Stimulated activated CD4-positive, alpha-beta T cell treated with anti-CD3 and anti-CD28 coated beads, Interleukin-2, amount 100 ng/mL, for 48 hours (primary cell): Measurements from ENCODE around the gene NRP2.

Experiments
- DNase-seq, 2 donors: peaks; one replicate each; pipeline ENCODE4 v3.0.0-alpha.2; 2020

The NRP2 gene, protein sequence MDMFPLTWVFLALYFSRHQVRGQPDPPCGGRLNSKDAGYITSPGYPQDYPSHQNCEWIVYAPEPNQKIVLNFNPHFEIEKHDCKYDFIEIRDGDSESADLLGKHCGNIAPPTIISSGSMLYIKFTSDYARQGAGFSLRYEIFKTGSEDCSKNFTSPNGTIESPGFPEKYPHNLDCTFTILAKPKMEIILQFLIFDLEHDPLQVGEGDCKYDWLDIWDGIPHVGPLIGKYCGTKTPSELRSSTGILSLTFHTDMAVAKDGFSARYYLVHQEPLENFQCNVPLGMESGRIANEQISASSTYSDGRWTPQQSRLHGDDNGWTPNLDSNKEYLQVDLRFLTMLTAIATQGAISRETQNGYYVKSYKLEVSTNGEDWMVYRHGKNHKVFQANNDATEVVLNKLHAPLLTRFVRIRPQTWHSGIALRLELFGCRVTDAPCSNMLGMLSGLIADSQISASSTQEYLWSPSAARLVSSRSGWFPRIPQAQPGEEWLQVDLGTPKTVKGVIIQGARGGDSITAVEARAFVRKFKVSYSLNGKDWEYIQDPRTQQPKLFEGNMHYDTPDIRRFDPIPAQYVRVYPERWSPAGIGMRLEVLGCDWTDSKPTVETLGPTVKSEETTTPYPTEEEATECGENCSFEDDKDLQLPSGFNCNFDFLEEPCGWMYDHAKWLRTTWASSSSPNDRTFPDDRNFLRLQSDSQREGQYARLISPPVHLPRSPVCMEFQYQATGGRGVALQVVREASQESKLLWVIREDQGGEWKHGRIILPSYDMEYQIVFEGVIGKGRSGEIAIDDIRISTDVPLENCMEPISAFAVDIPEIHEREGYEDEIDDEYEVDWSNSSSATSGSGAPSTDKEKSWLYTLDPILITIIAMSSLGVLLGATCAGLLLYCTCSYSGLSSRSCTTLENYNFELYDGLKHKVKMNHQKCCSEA

DNA sequence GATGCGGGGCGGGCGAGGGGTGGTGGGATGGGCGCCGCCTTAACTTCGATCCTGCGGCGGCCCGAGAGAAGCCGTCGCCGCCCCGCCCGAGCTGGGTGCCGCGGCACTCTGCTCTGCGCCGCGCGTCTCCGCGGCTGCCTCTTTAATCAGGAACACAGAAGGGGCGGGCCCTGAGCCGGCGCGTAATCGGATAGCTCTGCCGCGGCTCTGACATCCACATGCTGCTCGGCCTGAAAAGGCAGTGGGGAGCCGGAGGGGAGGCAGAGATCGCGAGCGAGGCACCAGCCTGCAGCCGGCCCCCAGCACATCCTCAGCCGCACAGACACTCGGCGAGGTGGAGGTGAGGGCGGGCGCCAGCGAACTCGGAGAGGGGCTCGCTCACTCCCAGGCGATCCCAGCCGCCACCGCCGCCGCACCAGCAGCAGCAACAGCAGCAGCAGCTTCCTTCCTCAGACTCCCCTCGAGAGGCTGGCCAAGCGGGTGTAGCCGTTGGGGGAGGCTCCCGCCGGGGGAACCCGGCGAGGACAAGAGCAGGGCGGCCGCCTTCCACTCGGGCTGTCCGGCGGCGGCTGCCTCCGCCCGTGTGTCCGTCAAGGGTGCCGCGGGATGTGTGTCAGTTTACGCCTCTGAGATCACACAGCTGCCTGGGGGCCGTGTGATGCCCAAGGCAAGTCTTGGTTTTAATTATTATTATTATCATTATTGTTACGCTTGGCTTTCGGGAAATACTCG is at the start of gene NRP2:
TSS of gene NRP2 (plus strand) at position 263 of the 732 bp plus-strand sequence. CDS start 790 bp downstream, outside the sequence.
- DNase-seq: peak; percentile 45 to 46

DNA sequence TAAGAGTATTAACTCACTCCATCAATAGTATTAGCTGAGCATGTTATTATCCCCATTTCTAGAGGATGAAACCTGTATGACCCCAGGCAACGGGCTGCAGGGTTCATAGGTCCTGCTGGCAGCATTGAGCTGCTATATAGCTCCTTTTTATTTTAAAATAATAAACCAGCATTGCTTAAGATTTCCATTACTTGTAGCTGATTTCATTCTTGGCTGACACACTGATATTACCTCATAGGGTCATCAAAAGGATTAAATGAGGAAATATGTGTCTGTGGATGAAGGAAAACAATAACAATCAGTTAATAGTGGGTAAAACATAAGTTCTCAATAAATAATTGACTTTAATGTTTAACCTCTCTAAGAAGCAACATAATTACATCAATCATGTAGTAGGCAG is 48.3 kb upstream of the NRP2 start:
- DNase-seq: no peak

DNA sequence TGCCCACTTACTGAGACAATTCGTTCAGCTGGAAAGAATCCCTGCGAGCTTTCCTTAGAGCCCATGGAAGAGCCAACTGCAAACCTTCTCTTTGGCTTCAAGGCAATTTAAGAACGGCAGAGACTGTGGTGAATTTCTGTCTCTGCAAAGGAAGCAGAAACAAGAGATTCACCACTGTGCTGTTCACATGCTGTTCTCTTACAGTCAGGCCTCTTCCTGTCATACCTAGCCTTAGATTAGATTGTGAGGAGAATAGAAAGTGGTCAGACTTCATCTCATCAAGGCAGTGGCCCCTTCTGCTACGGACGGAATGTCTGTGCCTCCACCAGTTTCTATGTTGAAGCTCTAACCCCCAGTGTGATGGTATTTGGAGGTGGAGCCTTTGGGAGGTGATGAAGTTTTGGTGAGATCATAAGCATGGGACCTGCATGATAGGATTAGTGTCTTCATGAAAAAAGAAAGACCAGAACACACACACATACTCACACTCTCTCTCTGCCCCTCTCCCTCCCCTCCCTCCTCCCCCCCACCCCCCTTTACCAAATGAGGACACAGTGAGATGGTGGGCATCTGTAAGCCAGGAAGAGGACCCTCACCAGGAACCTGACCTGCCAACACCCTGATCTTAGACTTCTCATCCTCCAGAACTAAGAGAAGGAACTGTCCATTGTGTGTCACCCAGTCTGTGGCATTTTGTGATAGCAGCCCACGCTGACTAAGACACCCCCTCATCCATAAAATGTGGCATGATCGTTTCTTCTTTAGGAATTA is 45.6 kb upstream of the NRP2 start:
- no peak for DNase-seq

DNA sequence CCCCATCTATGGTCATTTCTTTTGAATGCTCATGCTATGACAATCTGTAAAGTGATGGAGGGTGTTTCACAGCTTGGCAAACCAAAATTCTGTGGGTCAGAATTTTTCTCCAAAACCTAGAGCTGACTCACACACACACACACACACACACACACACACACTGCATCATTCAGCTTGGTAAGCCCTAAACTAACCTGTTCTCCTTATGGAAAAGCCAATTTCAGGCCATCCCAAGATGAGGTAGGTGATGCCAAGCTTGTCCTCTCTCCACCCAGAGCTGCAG is 45.0 kb upstream of the NRP2 start:
- DNase-seq: no peak

DNA sequence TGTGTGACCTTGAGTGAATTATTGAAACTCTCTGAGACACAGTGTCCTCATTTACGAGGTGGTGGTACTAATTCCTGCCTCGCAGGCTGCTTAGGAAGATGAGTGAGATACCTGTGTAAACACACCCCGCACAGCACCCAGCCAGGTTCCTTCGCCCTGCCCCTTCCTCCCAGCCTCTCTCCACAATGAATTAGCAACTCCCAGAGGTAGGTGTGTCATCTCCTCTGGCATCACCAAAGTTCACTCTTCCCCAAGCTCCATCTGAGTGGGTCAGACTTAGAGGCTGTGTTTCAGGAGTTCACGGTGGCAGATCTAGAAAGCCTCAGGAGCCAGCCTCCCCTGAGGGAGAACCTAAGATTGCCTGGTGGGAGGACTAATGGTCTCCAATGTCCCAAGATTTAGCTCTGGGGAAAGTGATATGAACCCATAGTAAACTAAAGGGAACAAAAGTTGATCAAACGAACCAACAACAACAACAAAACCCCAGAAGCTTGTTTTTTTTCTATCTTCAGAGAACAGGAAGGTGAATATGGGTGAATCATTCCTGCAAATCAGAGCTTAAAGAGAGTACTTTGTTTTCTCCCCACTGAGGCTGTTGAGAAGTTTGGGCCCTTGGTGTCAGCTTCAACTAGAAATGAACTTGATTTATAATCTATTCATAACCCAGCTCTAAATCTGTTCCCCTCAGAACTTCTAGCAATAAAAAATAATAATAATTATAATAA is 44.4 kb upstream of the NRP2 start:
- DNase-seq: no peak

DNA sequence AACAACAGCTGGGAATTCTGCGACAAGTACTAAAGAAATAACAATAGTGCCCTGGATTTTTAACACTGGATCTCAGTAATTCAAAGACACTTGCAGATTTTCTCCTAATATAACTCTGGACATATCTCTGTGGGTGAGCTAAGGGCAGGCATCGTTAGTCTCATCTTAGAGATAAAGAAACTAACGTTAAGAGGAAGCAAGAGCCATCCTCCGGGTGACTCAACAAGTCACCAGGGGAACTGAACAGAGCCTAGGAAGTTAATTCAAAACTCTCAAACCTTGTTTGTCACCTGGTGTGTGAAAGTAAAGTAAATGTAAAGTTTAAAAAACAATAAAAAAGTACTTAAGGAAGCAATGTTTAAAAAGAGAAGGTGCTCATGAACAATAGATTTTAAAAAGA is 41.6 kb upstream of the NRP2 start:
- no peak for DNase-seq

DNA sequence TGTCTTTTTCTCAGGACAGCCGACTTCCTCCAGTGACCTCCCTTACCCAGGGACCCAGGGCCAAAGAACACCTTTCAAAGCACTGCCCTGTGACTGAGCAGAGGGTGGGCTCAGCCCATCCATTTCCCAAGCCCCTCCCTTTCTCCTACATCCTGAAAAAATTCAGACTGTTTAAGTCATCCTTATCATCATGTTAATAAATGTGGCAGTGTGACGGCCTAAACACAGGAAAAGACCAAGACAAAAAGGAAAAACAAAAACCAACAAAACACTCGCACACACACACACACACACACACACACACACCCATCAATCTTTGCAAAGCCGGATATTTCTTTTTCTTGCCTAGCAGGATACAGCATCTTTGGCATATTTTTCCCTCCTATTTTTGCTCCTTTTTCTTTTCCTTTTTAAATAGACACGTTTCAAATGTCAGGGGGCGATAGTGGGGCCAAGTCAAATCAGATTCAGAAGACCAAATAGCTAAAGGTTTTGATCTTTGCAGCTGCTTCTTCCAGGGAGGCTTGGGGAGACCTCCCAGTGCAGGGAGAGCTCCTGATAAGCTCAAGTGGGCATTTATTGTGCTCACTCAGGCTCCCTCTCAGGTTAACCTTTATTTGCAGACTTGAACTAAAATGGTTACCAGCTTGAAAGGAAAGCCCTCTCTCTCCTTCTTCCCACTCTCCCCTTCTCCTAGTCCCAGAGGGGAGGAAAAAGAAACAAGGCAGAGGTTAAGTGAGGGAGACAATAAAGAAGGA is 39.5 kb upstream of the NRP2 start:
- DNase-seq: no peak

DNA sequence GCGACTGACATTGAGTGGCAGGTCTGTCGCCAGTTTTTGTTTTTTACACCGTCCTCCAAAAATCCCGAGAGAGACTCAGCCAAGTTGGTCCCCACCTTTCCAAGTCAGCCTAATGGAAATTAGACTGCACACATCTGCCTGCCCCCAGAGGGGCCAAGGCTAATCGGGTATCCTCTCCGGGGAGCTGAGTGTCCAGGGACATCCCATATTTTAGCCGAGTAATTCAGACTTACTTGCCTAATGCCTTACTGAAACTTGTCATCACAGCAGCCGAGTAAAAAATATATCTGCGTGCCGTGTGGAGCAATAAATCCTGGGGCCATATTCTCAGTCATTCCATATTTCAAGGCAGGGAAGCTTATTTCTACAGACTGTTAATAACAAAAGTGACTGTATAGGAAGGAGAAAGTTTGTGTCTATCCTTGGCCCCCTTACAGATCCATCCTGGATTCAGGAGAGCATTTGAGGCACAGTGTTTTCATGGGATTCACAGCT is 38.9 kb upstream of the NRP2 start:
- DNase-seq: no peak

DNA sequence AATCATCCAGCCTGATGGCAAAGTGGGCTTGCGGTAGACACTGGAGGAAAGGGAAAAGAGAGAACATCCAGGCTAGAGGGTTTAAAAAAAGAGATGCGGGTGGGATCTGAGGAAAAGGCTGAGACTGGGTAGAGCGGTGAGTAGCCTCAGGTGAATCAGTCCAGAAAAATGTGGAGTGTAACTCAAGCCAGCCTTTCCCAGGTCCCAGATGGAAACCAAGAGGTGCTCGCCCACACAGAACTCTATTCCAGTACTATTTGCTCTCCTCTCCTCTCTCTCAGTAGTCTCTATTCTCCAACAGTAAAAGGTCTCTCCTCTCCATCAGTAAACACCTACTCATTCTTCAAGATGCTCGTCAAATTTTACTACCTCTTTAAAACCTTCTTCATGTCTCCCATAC is 38.3 kb upstream of the NRP2 start:
- DNase-seq: no peak

DNA sequence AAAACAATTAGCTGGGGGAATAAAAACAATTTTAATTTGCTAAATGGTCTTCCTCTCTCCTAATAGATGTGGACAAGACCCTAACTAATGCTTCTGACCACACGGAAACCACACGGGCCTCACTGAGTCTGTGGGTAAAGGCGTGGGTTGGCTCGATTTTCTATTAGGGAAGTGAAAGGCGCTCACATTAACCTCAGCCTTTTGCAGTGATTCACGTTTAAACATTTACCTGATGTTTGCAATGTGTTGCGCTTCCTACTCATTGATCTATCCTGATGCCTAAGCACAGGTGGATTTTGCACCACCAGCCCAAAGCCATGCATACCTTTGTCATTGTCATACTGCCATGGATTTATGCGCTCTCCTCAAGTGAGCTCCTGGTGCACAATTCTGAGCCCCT is 35.6 kb upstream of the NRP2 start:
- DNase-seq: no peak

DNA sequence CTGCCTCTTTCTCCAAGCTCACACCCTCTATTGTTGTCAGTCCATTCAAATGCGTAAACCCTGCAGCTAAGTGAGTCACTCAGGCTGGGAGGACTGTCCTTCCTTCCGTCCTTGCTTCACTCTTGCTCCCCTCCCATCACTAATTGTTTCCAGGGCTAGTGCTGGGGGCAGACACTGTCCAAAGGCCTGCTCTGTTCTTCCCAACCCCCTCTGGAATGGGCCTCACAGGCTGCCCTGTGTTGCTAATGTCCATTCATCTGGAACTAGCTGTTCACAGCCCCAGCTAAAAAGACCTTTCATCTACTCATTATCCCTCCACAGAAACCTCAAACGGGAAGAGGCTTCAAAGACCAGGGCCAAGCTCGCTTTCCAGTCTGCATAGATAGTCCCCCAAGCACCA is 31.9 kb upstream of the NRP2 start:
- DNase-seq: no peak

GRCh38 chr2:205650931-205651330 is 31.4 kb upstream of the NRP2 start:
- no peak for DNase-seq

GRCh38 chr2:205651719-205652118 is 30.6 kb upstream of the NRP2 start:
- DNase-seq: no peak

DNA sequence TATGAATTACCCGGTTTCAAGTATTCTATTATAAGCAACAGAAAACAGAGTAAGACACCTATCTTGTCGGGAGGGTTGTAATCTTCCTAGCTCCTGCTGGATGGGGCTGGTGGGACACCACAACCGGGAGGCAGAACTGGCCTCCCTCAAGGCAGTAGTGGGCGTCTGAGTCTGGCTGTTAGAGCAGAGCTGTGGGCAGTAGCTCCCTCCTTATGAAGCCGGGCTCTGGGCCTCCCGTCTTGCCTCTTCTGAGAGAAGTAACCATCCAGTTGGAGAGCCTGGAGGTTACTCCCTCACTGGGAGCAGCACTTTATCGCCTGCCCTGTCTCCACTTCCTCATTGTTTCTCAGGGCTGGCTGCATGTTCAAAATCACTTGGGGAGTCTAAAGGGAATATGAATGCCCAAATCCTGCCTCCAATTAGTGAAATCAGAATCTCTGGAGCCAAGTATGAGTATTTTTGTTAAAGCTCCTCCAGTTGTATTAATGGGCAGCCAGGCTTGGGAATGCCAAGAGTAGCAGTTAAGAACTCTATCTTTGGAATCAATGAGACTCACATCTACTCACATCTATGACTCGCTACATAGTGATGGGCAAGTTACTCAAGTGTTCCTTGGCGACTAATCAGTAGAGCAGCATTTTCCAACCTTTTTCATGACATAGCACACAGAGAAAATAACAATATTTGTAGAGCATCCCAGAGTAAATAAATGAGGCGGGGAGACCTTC is 27.3 kb upstream of the NRP2 start:
- no peak for DNase-seq

GRCh38 chr2:205655779-205656456 is 26.4 kb upstream of the NRP2 start:
- no peak for DNase-seq

DNA sequence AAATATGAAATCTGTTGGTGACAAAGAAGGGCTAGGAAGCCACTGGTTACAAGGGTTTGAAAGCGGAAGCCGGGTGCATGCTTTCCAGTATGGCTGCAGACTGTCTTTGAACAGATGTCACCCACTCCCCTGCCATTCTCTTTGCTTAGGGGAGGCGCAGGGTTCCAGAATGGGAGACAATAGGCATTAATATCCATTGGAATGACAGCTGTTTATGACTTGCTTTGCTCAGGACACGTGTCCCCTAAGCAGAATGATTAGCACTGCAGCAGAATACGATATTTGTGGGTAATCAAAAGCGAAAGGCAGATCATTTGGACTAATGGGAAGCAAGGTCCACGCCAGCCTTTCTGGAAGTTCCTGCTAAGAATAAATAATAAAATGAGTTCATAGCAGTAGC is 25.8 kb upstream of the NRP2 start:
- no peak for DNase-seq

DNA sequence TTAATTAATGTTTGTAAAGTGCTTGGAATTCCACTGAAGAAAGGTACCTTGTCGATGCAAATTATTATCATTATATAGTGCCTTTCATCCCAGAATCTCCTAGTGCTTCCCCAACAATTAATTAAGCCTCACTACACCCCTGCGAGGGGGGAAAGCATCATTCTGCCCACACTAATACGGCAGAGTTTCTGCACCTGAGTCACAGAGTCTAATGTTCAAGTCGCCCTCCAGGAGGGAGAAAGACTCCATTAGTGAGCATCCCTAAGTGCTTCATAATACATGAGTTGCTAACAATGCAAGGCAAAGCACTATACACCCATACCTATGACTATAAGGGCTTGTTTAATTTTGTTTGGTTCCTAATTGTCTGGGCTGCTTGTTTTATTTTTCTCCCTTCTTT is 25.4 kb upstream of the NRP2 start:
- no peak for DNase-seq

- DNase-seq: no peak
These were observed 24.7 kb upstream of the NRP2 start for GRCh38 chr2:205657579-205657978.

DNA sequence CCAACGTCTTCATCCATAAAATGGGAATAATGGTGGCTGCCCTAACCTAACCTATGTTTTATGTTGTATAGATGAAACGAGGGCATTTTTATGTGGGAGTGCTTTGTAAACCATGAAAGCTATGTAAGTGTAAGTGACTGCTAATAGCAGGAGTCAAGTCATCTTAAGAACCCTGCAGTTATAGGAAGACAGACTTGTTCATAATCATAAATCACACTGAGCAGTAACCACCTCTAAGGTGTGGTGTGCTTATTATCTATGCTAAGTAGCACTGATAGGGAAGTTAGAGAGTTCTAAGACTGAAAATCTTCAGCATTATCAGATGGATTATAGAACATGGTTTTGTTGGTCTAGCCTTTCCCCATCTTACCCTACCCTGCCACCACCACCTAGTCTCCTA is 24.2 kb upstream of the NRP2 start:
- no peak for DNase-seq

GRCh38 chr2:205658572-205658971 is 23.7 kb upstream of the NRP2 start:
- DNase-seq: no peak
